NCI-H2196 treated with DMSO at 0.1 percent for 48 hours (cell line): ENCODE data around the gene DIP2C.
"Not testable (repeated sequence)": the region's sequence is repeated elsewhere in the genome, so short reads cannot be mapped to it uniquely, and the experiment has no call there.

ENCODE experiments used
- DNase-seq: peaks from one replicate; lab custom pipeline; 2025; ENCODE audit not compliant: unreplicated experiment; lab: John Stamatoyannopoulos, UW

DIP2C gene

GRCh38 chr10:435397-435796 lies 254.1 kb downstream of the DIP2C start:
- DNase-seq: no peak

DNA sequence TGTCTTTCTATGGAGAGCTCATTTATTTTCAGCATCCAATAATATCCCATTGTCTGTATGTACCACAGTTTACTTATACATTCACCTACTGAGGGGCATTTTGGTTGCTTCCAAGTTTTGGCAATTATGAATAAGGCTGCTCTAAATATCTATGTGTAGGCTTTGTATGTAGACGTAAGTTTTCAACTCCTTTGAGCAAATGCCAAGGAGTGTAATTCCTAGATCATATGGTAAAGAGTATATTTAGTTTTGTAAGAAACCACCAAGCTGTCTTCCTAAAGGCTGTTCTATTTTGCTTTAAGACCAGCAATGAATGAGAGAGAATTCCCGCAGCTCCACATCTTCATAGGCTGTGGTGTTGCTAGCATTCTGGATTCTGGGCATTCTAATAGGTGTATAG lies 259.8 kb downstream of the DIP2C start:
- DNase-seq: no peak

GRCh38 chr10:427761-428519 lies 261.5 kb downstream of the DIP2C start:
- no peak for DNase-seq

DNA sequence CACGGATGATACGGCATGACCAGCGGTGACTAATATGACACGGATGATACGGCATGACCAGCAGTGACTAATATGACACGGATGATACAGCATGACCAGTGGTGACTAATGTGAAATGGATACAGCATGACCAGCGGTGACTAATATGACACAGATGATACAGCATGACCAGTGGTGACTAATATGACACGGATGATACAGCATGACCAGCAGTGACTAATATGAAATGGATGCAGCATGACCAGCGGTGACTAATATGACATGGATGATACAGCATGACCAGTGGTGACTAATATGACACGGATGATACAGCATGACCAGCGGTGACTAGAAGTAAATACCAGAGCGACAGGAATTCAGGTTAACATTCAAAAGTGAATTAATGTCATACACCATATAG lies 264.1 kb downstream of the DIP2C start:
- DNase-seq: not testable (repeated sequence)

- not testable (repeated sequence) for DNase-seq
Measured at GRCh38 chr10:424724-425123, 264.7 kb downstream of the DIP2C start.

DNA sequence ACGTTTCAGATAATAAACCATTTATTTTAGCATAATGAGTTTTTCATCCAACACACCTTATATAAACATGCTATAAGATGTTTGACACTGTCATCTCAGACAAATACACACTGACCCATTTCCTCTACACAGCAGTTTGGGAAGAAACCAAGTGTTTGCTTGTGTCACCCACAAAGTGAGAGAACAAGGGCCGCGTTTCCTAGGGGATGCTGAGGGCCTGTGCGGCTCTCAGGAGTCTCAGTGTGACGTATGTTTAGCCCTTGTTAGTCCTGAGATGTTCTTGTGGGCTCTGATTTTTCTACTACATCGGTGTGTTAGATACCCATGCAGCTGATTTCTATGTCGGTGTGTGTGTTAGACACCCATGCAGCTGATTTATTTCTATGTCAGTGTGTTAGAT lies 266.3 kb downstream of the DIP2C start:
- DNase-seq: no peak

DNA sequence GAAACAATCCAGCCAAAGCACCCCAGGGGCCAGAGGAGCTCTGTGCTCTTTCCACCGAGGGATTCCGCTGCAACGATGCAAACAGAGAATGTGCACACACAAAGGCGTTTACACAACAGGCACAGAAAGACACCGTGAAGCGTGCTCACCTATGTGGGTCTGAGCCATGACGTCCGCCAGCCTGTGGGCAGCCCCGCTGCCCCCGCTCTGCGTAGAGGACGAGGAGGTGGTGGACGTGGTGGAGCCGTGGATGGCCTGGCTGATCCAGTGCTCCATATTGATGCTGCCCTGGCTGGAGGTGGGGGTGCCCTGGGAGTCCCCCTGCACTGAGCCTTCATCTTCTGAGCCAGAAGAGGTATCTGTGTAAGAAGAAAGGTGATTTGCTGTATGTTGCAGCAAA lies 266.8 kb downstream of the DIP2C start:
- no peak for DNase-seq

- DNase-seq: no peak
Measured at GRCh38 chr10:422241-422640, 267.2 kb downstream of the DIP2C start.

- no peak for DNase-seq
Measured at GRCh38 chr10:421170-421569, 268.3 kb downstream of the DIP2C start.

DNA sequence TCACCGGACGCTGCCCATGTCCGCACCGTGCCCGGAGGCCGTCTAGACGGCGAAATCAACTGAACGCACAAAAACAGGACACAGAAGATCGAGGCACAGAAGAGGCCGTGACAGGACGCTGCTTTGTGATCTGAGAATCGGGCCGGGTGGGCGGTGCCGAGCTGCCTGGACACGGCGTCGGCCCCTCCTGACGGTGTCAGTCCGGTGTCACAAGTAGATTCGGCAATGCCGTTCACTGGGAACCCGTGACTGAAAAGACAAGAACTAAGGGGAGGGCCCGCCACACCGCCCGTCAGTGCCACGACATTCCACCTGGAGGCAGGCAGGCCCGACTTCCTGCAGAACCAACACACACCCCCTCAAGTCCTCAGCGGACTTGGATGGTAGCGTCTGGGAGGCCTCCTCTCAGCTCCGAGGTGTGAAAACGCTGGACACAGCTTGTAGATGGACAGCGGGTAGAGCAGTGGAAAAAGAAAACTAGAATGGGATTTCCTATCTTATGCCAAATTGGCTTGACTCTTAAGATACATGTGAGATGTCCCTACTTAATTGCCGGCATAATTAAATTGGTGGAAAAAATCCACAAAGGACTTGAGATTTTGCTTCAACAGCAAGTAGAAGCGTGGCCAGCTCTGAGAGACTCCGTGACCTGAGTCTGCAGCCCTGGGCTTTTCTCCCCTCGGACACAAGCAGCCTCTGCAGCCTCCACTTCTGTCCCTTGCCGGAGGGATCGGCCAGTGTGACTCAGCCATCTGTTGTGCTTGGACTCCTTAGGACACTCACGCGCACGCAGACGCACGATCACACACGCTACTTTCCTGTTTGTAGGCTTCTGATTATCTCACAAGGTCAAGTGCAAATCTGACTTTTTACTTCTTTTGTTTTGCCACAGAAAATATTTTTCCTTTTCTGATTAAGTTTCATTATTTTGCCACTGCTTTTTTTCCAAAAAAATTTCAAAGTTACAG lies 269.0 kb downstream of the DIP2C start:
- no peak for DNase-seq

GRCh38 chr10:418894-419293 lies 270.6 kb downstream of the DIP2C start:
- no peak for DNase-seq

- no peak for DNase-seq
Measured at GRCh38 chr10:418226-418625, 271.2 kb downstream of the DIP2C start.

GRCh38 chr10:416091-416515 lies 273.4 kb downstream of the DIP2C start:
- no peak for DNase-seq

DNA sequence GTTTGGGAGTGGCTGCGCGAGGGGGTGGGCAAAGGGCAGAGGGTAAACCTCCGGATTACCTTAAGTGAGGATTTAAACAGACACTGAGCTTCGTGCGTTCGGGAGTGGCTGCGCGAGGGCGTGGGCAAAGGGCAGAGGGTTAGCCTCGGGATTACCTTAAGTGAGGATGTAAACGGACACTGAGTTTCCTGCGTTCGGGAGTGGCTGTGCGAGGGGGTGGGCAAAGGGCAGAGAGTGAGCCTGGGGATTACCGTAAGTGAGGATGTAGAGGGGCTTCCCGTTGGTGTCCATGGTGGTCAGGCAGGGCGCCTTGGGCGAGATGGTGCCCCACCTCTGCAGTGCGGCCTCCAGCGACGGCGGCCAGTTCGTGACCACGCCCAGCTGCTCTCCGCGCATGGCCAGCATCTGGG lies 275.8 kb downstream of the DIP2C start:
- DNase-seq: no peak

- DNase-seq: no peak
Measured at GRCh38 chr10:412109-412508, 277.4 kb downstream of the DIP2C start.

GRCh38 chr10:411603-412002 lies 277.9 kb downstream of the DIP2C start:
- DNase-seq: no peak

DNA sequence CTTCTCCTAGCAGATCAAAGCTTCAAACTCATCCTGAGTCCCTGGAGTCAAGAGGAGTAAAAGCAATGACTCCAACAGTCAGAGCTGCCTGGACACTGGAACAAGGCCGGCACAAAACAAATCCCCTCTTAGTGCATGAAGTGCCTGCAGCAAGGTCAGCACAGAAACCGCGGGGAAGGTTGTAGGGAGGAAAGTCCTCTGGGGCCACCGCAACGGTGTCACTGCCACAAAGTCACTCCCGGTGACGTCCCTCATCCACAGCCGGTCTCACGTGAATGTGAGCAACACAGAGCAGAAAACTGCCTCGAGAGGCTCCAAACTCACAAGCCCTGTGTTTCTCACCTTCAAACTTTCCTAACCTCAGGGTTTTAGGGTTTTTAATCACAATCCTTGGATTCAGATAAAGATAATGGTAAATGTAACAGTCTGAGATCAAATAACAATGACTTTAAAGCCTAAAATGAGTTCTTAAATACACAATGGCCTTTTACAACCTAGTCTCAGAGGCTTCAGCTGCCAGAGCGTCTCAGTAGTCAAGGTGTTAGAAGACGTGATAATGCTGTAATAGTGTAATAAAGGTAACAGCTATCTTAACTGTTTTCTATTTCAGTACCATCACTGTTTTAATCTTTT lies 279.9 kb downstream of the DIP2C start:
- DNase-seq: no peak

- no peak for DNase-seq
Measured at GRCh38 chr10:408236-408635, 281.2 kb downstream of the DIP2C start.

DNA sequence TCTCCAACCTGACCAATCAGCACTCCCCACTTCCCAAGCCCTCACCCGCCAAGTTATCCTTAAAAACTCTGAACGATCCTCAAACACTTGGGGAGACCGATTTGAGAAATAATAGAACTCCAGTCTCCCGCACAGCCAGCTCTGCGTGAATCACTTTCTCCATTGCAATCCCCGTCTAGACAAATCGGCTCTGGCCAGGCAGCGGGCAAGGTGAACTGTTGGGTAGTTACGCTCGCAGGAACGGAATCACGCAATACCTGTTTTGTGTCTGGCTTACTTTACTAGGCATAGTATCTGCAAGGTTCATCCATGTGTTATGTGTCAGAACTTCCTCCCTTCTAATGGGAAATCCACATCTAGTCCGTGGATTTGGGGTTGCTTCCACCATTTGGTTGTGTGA lies 282.5 kb downstream of the DIP2C start:
- DNase-seq: no peak

DNA sequence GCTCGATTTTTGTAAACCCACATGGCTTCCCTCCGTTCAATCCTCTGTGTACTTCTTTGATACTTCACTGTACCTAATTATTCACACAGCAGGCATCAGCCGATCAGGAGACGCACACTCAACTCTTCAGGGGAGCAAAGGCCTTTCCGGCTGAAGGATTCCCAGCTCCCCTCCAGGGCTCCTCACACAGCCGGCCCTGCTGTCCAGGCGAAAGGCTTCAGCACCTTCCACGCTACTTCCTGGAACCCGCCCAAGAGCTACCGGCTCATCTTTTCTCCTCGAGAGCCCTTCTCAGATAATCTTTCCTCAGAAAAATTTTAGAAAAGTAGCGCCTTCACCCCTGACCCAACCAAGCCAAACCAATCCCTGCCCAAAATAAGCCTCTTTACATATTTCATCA lies 283.8 kb downstream of the DIP2C start:
- DNase-seq: no peak

GRCh38 chr10:404991-405390 lies 284.5 kb downstream of the DIP2C start:
- no peak for DNase-seq

DNA sequence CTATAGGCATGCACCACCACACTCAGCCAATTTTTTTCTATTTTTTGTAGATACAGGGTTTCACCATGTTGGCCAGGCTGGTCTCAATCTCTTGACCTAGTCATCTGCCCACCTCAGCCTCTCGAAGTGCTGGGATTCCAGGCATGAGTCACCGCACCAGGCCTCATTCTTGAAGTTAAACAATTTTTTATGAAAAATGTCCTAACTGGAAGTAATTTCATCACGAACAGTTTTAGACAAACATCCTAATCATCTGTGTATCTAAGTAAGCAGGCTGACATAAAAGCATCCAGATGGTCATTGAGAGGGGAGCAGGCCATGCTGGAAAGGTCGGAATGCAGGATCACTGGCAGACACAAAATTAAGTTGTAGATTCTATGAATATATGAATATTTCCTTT lies 285.1 kb downstream of the DIP2C start:
- no peak for DNase-seq
